SIG-M5 (cell line): ENCODE measurements around the gene FOXP1.

Experiments used
- DNase-seq: peaks from one replicate; lab custom pipeline; 2025; lab: John Stamatoyannopoulos, UW

FOXP1 gene

GRCh38 chr3:71097557-71097956 lies 486.0 kb downstream of the FOXP1 start:
- DNase-seq, result no peak

- DNase-seq, result no peak
These were observed 487.8 kb downstream of the FOXP1 start for GRCh38 chr3:71095511-71096291.

GRCh38 chr3:71094658-71095209 lies 488.8 kb downstream of the FOXP1 start:
- DNase-seq, result no peak

GRCh38 chr3:71092665-71093064 lies 490.9 kb downstream of the FOXP1 start:
- DNase-seq, result no peak

- DNase-seq, result no peak
These were observed 493.3 kb downstream of the FOXP1 start for GRCh38 chr3:71090207-71090606.

GRCh38 chr3:71089271-71089847 lies 494.2 kb downstream of the FOXP1 start:
- DNase-seq, result no peak

- DNase-seq, result no peak
These were observed 494.8 kb downstream of the FOXP1 start for GRCh38 chr3:71088742-71089141.

GRCh38 chr3:71088019-71088708 lies 495.4 kb downstream of the FOXP1 start:
- no peak for DNase-seq

- DNase-seq, result no peak
These were observed 496.1 kb downstream of the FOXP1 start for GRCh38 chr3:71087143-71088018.

GRCh38 chr3:71086777-71087142 lies 496.8 kb downstream of the FOXP1 start:
- DNase-seq, result no peak

GRCh38 chr3:71083726-71084131 lies 499.8 kb downstream of the FOXP1 start:
- DNase-seq, result no peak

- no peak for DNase-seq
These were observed 500.7 kb downstream of the FOXP1 start for GRCh38 chr3:71082833-71083232.

GRCh38 chr3:71080517-71081083 lies 502.9 kb downstream of the FOXP1 start:
- no peak for DNase-seq

GRCh38 chr3:71078723-71079525 lies 504.6 kb downstream of the FOXP1 start:
- no peak for DNase-seq

GRCh38 chr3:71078199-71078598 lies 505.3 kb downstream of the FOXP1 start:
- no peak for DNase-seq

- DNase-seq, result no peak
These were observed 506.5 kb downstream of the FOXP1 start for GRCh38 chr3:71077070-71077469.

GRCh38 chr3:71076361-71077002 lies 507.0 kb downstream of the FOXP1 start:
- no peak for DNase-seq

- DNase-seq, result no peak
These were observed 508.0 kb downstream of the FOXP1 start for GRCh38 chr3:71075494-71075893.

GRCh38 chr3:71074423-71074822 lies 509.1 kb downstream of the FOXP1 start:
- no peak for DNase-seq

- DNase-seq, result no peak
These were observed 510.5 kb downstream of the FOXP1 start for GRCh38 chr3:71072986-71073385.
